ENCODE data around the gene PSMF1.

DNA sequence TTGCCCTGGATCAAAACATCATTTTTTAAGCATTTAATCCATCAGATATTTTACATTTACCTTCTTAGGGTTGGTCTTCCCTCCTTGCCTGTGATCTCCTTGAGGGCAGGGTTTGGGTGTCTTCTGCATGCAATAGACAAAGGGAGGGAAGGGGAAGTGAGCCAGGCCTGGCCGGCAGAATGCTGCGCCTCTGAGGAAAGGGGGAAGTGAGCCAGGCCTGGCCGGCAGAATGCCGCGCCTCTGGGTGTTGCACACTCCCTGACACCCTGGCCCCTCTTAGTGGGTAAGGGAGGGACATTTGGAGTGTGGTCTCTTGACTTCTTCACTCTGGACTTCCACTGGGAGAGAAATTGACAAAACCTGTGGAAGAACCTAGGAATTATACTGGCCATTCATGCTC is 12.4 kb downstream of the PSMF1 start:
- TF ChIP-seq CTCF (conservative IDR thresholded peaks at IDR 0.05; ENCODE audit: low read depth in 2 of 2) (no peak), EZH2 (IDR thresholded peaks at IDR 0.05; ENCODE audit: low read depth, unreplicated experiment) (no peak), POLR2AphosphoS5 (IDR thresholded peaks at IDR 0.05; ENCODE audit: low read depth) (no peak), CREB1 (CRISPR knock-in tag; IDR thresholded peaks at IDR 0.05; ENCODE audit: low read depth) (no peak), NANOG (IDR thresholded peaks at IDR 0.05; ENCODE audit: borderline replicate concordance) (no peak)
- TF ChIP-seq, protein P1, sequence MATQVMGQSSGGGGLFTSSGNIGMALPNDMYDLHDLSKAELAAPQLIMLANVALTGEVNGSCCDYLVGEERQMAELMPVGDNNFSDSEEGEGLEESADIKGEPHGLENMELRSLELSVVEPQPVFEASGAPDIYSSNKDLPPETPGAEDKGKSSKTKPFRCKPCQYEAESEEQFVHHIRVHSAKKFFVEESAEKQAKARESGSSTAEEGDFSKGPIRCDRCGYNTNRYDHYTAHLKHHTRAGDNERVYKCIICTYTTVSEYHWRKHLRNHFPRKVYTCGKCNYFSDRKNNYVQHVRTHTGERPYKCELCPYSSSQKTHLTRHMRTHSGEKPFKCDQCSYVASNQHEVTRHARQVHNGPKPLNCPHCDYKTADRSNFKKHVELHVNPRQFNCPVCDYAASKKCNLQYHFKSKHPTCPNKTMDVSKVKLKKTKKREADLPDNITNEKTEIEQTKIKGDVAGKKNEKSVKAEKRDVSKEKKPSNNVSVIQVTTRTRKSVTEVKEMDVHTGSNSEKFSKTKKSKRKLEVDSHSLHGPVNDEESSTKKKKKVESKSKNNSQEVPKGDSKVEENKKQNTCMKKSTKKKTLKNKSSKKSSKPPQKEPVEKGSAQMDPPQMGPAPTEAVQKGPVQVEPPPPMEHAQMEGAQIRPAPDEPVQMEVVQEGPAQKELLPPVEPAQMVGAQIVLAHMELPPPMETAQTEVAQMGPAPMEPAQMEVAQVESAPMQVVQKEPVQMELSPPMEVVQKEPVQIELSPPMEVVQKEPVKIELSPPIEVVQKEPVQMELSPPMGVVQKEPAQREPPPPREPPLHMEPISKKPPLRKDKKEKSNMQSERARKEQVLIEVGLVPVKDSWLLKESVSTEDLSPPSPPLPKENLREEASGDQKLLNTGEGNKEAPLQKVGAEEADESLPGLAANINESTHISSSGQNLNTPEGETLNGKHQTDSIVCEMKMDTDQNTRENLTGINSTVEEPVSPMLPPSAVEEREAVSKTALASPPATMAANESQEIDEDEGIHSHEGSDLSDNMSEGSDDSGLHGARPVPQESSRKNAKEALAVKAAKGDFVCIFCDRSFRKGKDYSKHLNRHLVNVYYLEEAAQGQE (IDR thresholded peaks at IDR 0.05; ENCODE audit: unreplicated experiment) = no peak
